SIG-M5 (cell line): Measurements from ENCODE around the gene TP63.
"Not testable (repeated sequence)": the region's sequence is repeated elsewhere in the genome, so short reads cannot be mapped to it uniquely, and the experiment has no call there.

Experiments
- DNase-seq: peaks from one replicate; lab custom pipeline; 2025; lab: John Stamatoyannopoulos, UW

The TP63 gene

DNA sequence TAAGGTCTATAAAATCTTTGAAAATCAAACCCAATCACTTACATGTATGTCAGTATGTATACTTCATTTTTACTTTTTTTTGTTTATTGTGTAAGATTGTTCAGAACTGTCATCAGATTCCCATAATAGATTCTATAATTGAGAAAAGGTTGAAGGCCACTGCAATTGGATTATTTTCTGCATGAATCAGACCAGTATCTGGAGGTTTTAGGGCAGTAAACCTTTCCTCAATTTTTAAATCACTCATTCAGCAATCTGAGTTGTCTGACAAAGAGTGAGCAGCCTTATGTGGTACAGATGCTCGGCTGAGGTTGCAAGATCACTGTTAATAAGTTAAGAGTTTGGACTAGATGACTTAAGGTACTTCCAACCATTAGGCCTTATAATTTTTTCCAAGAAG, 96.0 kb downstream of the TP63 start:
- DNase-seq, result no peak

GRCh38 chr3:189727898-189728297, 96.7 kb downstream of the TP63 start:
- no peak for DNase-seq

DNA sequence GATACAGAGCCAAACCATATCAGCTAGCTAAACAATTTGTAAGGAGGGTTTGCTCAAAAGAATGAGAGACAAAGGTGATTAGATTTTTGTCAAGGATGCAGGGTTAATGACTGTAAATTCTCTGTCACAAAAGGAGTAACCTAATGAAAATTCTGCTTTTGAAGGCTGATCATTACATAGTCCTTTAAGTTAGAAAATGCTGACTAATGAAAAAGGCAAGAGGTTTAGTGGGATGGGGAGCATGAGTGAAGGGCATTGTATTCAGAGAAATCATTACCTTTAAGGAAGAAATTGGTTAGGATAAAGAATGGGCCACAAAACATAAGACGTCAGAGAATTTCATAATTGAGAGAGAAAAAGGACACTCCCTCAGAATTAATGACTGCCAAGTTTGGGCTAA, 97.7 kb downstream of the TP63 start:
- DNase-seq, result no peak

DNA sequence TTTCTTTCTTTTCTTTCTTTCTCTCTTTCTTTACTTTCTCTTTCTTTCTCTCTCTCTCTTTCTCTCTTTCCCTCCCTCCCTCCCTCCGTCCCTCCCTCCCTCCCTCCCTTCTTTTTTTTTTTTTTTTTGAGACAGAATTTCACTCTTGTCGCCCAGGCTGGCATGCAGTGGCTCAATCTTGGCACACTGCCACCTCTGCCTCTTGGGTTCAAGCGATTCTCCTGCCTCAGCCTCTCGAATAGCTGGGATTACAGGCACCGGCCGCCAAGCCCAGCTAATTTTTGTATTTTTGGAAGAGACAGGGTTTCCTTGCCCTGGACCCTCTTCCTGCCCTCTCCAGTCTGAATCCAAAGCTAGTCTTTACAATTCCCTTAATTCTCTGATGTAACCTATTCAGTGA, 102.9 kb downstream of the TP63 start:
- no peak for DNase-seq

DNA sequence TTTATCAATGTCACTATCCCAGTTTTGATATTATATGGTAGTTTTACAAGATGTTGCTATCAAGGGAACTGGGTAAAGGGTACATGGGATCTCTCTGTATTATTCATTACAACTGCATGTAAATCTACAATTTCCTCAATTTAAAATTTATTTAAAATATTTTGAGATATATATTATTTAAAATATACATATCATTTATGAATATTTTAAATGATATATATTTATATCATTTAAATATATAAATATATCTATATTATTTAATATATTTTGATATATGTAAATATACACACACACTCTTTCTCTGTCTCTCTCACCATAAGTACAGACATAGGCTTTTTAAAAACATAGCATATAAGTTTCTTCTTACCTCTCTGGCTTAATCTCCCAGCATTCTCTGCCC, 104.7 kb downstream of the TP63 start:
- no peak for DNase-seq

DNA sequence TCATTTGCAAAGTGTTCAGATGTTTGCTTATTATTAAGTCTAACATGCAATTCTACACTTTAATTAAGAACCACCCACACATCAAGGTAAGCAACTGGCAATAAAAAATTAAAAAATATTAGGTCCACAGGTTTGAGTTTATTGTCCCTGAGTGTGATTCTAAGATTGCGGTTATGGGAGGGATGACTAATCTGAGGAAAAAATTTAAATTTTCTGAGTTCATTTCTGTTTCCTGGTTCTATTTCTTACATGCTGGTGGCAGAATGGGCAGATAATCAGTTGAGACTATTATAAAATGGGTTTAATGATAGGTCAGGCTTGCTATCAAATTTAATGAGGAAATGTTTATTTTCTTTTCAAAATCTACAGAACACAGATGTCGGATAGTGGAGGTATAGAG, 105.9 kb downstream of the TP63 start:
- DNase-seq, result no peak

DNA sequence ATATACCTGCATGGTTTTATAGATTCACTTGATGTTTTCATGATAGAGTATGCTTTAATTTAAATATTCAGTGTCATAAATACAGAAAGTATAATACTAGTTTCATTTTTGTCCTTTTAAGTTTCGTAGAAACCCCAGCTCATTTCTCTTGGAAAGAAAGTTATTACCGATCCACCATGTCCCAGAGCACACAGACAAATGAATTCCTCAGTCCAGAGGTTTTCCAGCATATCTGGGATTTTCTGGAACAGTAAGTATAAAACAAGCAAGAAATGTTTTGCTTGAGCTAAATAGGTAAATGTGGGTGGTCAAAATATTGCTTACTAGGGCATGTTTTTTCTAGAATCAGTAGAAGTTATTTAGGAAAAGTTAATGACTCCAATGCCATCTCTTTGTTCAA, 106.4 kb downstream of the TP63 start:
- DNase-seq, result no peak

DNA sequence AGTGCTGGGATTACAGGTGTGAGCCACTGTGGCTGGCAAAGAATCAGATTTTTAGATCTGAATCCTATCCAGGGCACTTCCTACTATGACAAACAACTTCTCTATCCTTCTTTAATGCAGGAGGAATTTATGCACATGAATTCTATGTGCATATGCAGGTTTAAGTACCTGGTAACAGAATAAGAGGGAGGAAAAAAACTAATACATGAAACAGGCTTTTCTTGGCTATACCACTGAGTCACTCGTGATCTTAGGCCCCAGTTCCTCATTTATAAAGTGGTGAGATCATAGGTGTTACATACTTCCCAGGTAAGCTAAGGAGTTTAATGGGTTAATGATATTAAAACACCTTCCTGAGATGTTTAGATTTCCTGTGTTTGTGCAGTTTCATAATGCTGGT, 108.2 kb downstream of the TP63 start:
- no peak for DNase-seq

DNA sequence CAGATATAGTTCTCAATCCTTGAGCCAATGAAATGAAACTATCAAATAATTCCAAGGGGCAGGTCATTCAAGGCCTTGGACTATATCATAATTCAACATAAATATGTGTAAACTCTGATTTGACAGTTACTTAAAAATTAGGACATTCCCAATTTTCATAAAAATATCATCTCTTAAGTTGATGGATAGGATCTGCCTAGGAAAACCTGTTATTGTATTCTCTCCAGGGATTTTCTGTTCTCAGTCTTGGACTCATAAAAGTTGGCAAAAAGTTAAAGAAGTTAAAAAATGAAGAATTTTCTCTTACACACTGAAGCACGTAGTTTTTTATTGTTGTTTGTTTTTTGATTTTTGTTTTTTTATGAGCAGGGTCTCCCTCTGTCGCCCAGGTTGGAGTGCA, 109.0 kb downstream of the TP63 start:
- DNase-seq, result no peak

- no peak for DNase-seq
Measured at GRCh38 chr3:189744235-189744634, 113.0 kb downstream of the TP63 start.

DNA sequence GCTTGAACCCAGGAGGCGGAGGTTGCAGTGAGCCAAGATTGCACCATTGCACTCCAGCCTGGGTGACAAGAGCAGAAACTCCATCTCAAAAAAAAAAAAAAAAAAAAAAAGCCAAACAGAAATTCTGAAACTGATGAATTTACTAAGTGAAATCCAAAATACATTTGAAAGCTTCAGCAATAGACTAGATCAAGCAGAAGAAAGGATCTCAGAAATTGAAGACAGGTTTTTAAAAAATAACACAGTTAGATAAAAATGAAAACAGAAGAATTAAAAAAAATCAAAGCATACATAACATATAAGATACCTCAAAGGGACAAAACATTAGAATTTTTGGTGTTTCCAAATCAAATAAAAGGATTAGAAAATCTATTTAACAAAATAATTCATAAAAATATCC, 114.4 kb downstream of the TP63 start:
- no peak for DNase-seq

DNA sequence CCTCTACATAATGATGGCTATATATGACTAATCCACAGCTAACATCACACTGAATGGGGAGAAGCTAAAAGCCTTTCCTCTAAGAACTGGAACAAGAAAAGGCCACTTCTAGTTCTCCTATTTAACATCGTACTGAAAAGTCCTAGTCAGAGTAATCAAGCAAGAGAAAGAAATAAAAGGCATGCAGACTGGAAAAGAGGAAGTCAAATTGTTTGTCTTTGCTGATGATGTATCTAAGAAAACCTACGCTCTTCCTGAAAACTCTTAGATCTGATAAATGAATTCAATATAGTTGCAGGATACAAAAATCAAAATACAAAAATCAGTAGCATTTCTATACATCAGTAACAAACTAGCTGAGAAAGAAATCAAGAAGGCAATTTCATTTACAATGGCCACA, 116.9 kb downstream of the TP63 start:
- DNase-seq, result no peak

DNA sequence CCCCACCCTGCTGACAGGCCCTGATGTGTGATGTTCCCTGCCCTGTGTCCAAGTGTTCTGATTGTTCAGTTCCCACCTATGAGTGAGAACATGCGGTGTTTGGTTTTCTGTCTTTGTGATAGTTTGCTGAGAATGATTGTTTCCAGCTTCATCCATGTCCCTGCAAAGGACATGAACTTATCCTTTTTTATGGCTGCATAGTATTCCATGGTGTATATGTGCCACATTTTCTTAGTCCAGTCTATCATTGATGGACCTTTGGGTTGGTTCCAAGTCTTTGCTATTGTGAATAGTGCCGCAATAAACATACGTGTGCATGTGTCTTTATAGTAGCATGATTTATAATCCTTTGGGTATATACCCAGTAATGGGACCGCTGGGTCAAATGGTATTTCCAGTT, 119.8 kb downstream of the TP63 start:
- DNase-seq, result not testable (repeated sequence)

DNA sequence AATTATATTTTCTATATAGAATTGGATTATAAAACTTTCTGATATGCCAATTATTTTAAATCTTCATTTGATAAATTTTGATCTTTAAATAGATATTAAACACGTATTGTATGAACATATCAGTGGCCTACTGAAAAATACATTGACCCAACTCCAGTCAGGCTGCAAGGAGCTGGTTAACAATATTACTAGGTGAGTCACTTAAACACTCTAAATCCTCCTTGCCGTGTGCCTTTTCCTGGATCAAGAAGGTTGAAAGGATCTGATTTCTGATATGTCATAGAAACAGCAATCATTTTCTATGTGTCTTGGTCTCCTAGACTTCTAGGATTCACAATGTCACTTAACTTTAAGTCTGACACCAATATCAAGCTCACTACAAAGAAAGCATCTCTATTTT, 123.2 kb downstream of the TP63 start:
- no peak for DNase-seq

DNA sequence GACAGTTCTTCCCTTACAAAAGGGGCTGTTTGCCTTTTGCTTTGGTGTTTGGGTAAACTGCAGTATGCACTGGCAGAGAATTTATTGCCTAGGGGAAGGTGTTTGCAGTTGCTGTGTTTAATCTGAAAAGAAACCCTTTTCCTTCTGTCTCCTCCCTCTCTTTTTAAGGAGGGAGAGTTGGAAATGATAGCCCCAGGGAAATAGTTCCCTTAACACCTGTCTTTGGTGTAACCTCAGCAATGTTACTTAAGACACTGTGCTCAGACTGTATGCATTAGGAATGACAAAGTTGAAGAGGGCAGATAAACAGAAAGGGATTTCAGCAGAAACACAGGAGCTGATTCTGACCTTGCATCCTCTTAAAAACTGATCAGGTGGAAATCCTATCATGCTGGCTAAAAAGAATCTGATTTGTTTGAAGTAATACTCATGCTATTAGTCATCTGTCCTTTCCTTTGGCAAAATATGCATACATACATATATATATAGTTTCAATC, 125.4 kb downstream of the TP63 start:
- no peak for DNase-seq

- DNase-seq, result no peak
Measured at GRCh38 chr3:189758186-189758585, 127.0 kb downstream of the TP63 start.

GRCh38 chr3:189766416-189766815, 135.2 kb downstream of the TP63 start:
- no peak for DNase-seq

GRCh38 chr3:189771842-189772450, 140.8 kb downstream of the TP63 start:
- no peak for DNase-seq

DNA sequence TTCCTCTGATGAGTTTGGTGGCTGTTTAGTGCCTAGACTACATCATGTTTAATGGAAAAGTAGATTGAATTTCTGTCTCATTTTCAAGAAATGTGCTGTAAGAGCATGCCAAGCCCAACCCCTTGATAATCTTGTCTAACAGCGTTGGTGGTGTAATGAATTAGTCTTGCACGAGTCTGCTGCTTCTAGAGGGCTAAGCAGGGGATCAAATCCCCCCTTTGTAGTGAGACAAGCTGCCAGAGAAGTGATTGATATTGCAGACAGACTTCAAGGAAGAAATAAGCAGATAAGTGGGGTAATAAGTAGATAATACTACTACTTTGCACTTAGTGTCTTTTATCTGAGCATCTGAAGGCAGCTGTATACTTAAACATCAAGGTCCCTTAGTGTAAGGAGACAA, 141.4 kb downstream of the TP63 start:
- DNase-seq, result no peak

GRCh38 chr3:189773056-189773455, 141.9 kb downstream of the TP63 start:
- no peak for DNase-seq

DNA sequence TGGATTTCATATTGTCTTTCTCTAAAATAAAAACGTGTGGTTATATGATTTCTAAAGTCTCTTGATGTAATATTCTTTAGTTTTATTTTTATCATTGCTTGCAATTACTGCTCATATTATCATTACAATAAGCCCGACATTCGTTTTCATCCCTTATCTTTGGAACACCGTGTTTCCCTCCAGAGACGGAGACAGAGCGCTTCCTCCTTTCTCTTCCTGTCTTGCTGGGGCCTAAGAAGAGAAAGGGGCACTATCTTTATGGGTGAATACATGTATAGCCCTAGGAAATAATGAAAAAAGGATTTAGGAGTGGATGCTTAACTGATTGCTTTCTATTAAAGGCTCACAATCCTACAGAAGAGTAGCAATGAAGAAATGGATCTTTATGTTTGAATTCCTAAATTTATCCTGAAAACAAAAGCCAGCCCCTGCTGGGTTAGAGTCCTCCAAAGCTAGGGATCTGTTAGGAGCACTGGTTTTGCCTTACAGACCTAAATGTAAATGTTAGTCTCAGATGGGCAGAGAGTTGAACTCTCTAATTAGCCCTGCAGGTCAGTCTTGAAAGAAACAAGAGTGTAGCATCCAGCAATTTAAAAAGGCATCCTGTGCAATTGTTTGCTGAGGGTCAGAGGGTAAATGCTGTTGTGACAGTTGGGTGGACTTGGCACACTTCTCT, 145.1 kb downstream of the TP63 start:
- DNase-seq, result no peak

GRCh38 chr3:189778340-189778950, 147.3 kb downstream of the TP63 start:
- no peak for DNase-seq

DNA sequence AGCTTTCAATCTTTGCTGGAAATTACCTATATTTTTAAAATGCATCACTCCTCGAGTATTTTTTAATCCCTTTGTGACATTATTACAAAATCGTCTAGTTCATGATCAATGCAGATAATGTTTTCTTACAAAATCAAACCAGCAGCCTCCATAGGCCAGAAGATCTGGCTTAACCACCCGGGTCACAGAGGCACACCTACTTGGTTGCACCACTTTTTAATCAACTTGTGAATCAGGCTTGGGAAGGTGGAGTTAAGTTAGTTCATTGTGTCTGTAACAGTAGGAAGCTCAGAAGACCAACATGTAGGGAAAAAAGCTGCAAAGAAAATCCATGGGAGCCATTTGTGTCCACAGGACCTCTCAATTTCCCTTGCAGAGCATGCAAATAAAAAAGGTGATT, 148.0 kb downstream of the TP63 start:
- no peak for DNase-seq
